Stomach (tissue), 9 donors: ENCODE results near the gene RPP21. TPM values are rescaled to one million over a fixed set of nuclear protein-coding genes. Genes with fewer than 3 reads are reported as not detected.

Experiments
- DNase-seq, 2 donors: peaks; one replicate each; pipeline versions ENCODE4 v3.0.0 to v3.0.0-alpha.2; 2013 to 2019
- H3K27ac ChIP-seq, 5 donors: fragments of 200-600 bp in 4 of 5; sonication (generic) in 4 of 5; one replicate each; pipeline ENCODE4 v1.5.1; 2013 to 2019; ENCODE audit warnings: mild to moderate bottlenecking in 1 of 5, moderate library complexity in 1 of 5
- H3K27me3 ChIP-seq, 3 donors: fragments of 200-600 bp; sonication (generic); one replicate each; pipeline ENCODE4 v1.5.1; 2017 to 2019; ENCODE audit warnings: mixed run types in 1 of 3
- H3K36me3 ChIP-seq, 4 donors: fragments of 200-600 bp; sonication (generic); 1 replicate in 3 of 4; 2 replicates in 1 of 4; pipeline ENCODE4 v1.5.1; 2016 to 2019
- H3K4me1 ChIP-seq, 4 donors: fragments of 200-600 bp; sonication (generic); one replicate each; pipeline ENCODE4 v1.5.1; 2016 to 2019
- H3K4me3 ChIP-seq, 4 donors: fragments of 200-600 bp; sonication (generic) in 3 of 4; one replicate each; pipeline ENCODE4 v1.5.1; 2016 to 2019; ENCODE audit warnings: mild to moderate bottlenecking in 1 of 4
- H3K9me3 ChIP-seq, 4 donors: fragments of 200-600 bp; sonication (generic); one replicate each; pipeline ENCODE4 v1.5.1; 2016 to 2019
- CTCF ChIP-seq, 7 experiments: fragments of 450-650 bp in 4 of 7; fragments of 200-600 bp in 3 of 7; sonication (generic) in 3 of 7; IDR thresholded peaks; one replicate each; pipeline ENCODE4 v1.5.1; 2016 to 2019; ENCODE audit warnings: antibody characterized with exemption in 7 of 7, control low read depth in 2 of 7, mild to moderate bottlenecking in 1 of 7
- EP300 ChIP-seq: sonication (generic); formaldehyde crosslinking; IDR thresholded peaks from one replicate; pipeline ENCODE4 v1.6.1; 2017; ENCODE audit warnings: antibody characterized with exemption
- POLR2A ChIP-seq, 4 donors: fragments of 450-650 bp; IDR thresholded peaks; one replicate each; pipeline ENCODE4 v1.6.1; 2016; ENCODE audit warnings: antibody characterized with exemption in 4 of 4, control low read depth in 2 of 4, mild to moderate bottlenecking in 1 of 4, moderate library complexity in 1 of 4
- POLR2AphosphoS5 ChIP-seq, 3 donors: sonication (generic); formaldehyde crosslinking; IDR thresholded peaks; one replicate each; pipeline ENCODE4 v1.6.1; 2016; ENCODE audit warnings: antibody characterized with exemption in 3 of 3
- WGBS, 5 donors: extraction: QIAGEN DNeasy Blood & Tissue Kit in 3 of 5; methylation state at CpG; one replicate each; pipeline versions ENCODE4 v1.1.5 to v1.1.7; 2013 to 2018; 5-methylcytosine and 5-hydroxymethylcytosine counted together
- intact Hi-C: fragments of 100-400 bp; cut with DNase I; formaldehyde crosslinking; loops from one replicate; pipeline ENCODE4 v1.15.1; 2023; ENCODE audit warnings: low total_unique reads
- polyA plus RNA-seq, 3 donors: library from polyadenylated mRNA; stranded (reverse); fragments of 200-250 nt; gene quantifications; one replicate each; pipeline ENCODE4 v1.2.3, GENCODE V29; 2013
- small RNA-seq, 4 donors: library from RNA; depleted of rRNA; stranded (forward); fragments of <200 nt; gene quantifications; one replicate each; pipeline ENCODE3, GENCODE V24; 2016
- total RNA-seq, 5 donors: library from RNA; depleted of rRNA; stranded (reverse); fragments of >200 nt; gene quantifications; one replicate each; pipeline versions ENCODE4 v1.1.0 to v1.2.3, GENCODE V29; 2014 to 2016
- donor health status: healthy with polysubstance abuse.
- donor health status: Bipolar disorder and iron deficiency.
- donor health status: healthy.

RPP21 gene
- total and polyA plus RNA-seq, 8 donors = 4.5 to 167 (median 119) TPM; not detected in 1

- TF ChIP-seq POLR2AphosphoS5 (IDR thresholded peaks at IDR 0.05) (no peak), CTCF (IDR thresholded peaks at IDR 0.05) (no peak), POLR2A (IDR thresholded peaks at IDR 0.05) (no peak), EP300 (no peak)
- no peaks in the 10 kb centered on the region for H3K4me1 ChIP-seq
- intact Hi-C loops = no loop called here
- H3K4me3 ChIP-seq = no peak overlapping the region
- no peaks in the 10 kb centered on the region for H3K9me3 ChIP-seq
- 42 to 50% (median 46%) methylated on average over 3 of the region's 3 CpGs for whole genome bisulfite sequencing, 5 donors
- no peak for DNase-seq
- H3K27me3 ChIP-seq = peaks cover 0 to 71% (median 22%) of the 10 kb centered on the region in 3 donors
- H3K27ac ChIP-seq = no peak overlapping the region
- H3K36me3 ChIP-seq = no peaks in the 10 kb centered on the region
Measured at GRCh38 chr6:30386166-30386565, 41.2 kb downstream of the RPP21 start.

GRCh38 chr6:30391240-30391639, 46.3 kb downstream of the RPP21 start:
- Histone ChIP-seq H3K4me3 (no peak overlapping the region), H3K27ac (no peak overlapping the region), H3K36me3 (no peaks in the 10 kb centered on the region), H3K27me3 (peaks cover 0 to 71% (median 14%) of the 10 kb centered on the region in 3 donors), H3K9me3 (no peaks in the 10 kb centered on the region), H3K4me1 (no peaks in the 10 kb centered on the region)
- no peak for DNase-seq
- 53 to 68% (median 57%) methylated on average over 3 of the region's 3 CpGs for WGBS, 5 donors
- TF ChIP-seq POLR2AphosphoS5 (IDR thresholded peaks at IDR 0.05) = no peak
- intact Hi-C loops = loop anchor here (10.0 kb wide), 1 partner anchor 156 kb away; no protein-coding TSS in a partner anchor

- H3K27ac ChIP-seq = no peak overlapping the region
- no peak overlapping the region for H3K4me3 ChIP-seq
- 26 to 37% (median 31%) methylated on average over 5 of the region's 5 CpGs for WGBS, 5 donors
- H3K4me1 ChIP-seq = peaks cover 0 to 6% (median 5%) of the 10 kb centered on the region in 4 donors
- no peak for DNase-seq
- no peaks in the 10 kb centered on the region for H3K9me3 ChIP-seq
- intact Hi-C loops = loop anchor here (10.0 kb wide), 1 partner anchor 159 kb away; no protein-coding TSS in a partner anchor
- H3K27me3 ChIP-seq = peaks cover 0 to 72% (median 10%) of the 10 kb centered on the region in 3 donors
- TF ChIP-seq POLR2AphosphoS5 (IDR thresholded peaks at IDR 0.05) (no peak), CTCF (IDR thresholded peaks at IDR 0.05) (no peak), EP300 (no peak)
- H3K36me3 ChIP-seq = no peaks in the 10 kb centered on the region
Measured at GRCh38 chr6:30394139-30394538, 49.2 kb downstream of the RPP21 start.

Small RNA genes lying within 50 kb of the gene (small RNA-seq; reads per million reads assigned to genes)
- 0 reads per million in 4 donors for gene HLA-N

Other genes with a start within 250 kb of the RPP21 start
- gene TRIM31, start 232.1 kb upstream of the RPP21 start, total RNA-seq = 10 to 100 TPM in 2 of 5 donors, 1 to 10 TPM in 1, not detected in 2; 4.6 to 12.3 (median 11.0) TPM
- gene TRIM31, start 232.1 kb upstream of the RPP21 start, polyA plus RNA-seq = 10 to 100 TPM in 1 of 3 donors, 1 to 10 TPM in 2; 1.2 to 52.2 (median 4.3) TPM
- gene TRIM40, start 209.0 kb upstream of the RPP21 start, total RNA-seq = not detected
- not detected for gene TRIM40, start 209.0 kb upstream of the RPP21 start, polyA plus RNA-seq
- gene TRIM10, start 183.9 kb upstream of the RPP21 start, total RNA-seq = 1 to 10 TPM in 1 of 5 donors, under 1 TPM in 2, not detected in 2; 0.37 to 2.3 (median 0.58) TPM
- not detected for gene TRIM10, start 183.9 kb upstream of the RPP21 start, polyA plus RNA-seq
- gene TRIM15, start 181.6 kb upstream of the RPP21 start, total RNA-seq = 10 to 100 TPM in 1 of 5 donors, not detected in 4; 24.6 TPM
- under 1 TPM in 1 of 3 donors, not detected in 2; 0.13 TPM for gene TRIM15, start 181.6 kb upstream of the RPP21 start, polyA plus RNA-seq
- 10 to 100 TPM; 28.3 to 53.9 (median 38.8) TPM for gene TRIM26, start 131.8 kb upstream of the RPP21 start, total RNA-seq
- gene TRIM26, start 131.8 kb upstream of the RPP21 start, polyA plus RNA-seq = 10 to 100 TPM; 25.1 to 30.5 (median 30.2) TPM
- gene TRIM39, start 18.2 kb upstream of the RPP21 start, total RNA-seq = 10 to 100 TPM in 3 of 5 donors, 1 to 10 TPM in 2; 8.6 to 28.1 (median 17.5) TPM
- 10 to 100 TPM in 1 of 3 donors, 1 to 10 TPM in 2; 6.5 to 11.2 (median 8.4) TPM for gene TRIM39, start 18.2 kb upstream of the RPP21 start, polyA plus RNA-seq
- 100 to 1,000 TPM; 182 to 566 (median 272) TPM for gene HLA-E, start 144.4 kb downstream of the RPP21 start, total RNA-seq
- gene HLA-E, start 144.4 kb downstream of the RPP21 start, polyA plus RNA-seq = 100 to 1,000 TPM; 120 to 300 (median 121) TPM
- 10 to 100 TPM; 12.7 to 39.7 (median 19.2) TPM for gene GNL1, start 211.3 kb downstream of the RPP21 start, total RNA-seq
- gene GNL1, start 211.3 kb downstream of the RPP21 start, polyA plus RNA-seq = 10 to 100 TPM; 42.6 to 53.3 (median 48.9) TPM
- gene PRR3, start 212.1 kb downstream of the RPP21 start, total RNA-seq = 10 to 100 TPM in 2 of 5 donors, under 1 TPM in 1, not detected in 2; 0.89 to 10.7 (median 10.5) TPM
- 1 to 10 TPM; 4.1 to 7.1 (median 5.5) TPM for gene PRR3, start 212.1 kb downstream of the RPP21 start, polyA plus RNA-seq
- 10 to 100 TPM in 4 of 5 donors, 1 to 10 TPM in 1; 7.6 to 32.6 (median 28.3) TPM for gene ABCF1, start 226.3 kb downstream of the RPP21 start, total RNA-seq
- 10 to 100 TPM; 17.1 to 28.0 (median 26.8) TPM for gene ABCF1, start 226.3 kb downstream of the RPP21 start, polyA plus RNA-seq